Activated CD4-positive, CD25-positive, alpha-beta regulatory T cell treated with anti-CD3 and anti-CD28 coated beads, Interleukin-2, amount 50 U/mL, for 24 hours (primary cell): ENCODE data around the gene IL1RAPL2.
"Not testable (repeated sequence)": the region's sequence is repeated elsewhere in the genome, so short reads cannot be mapped to it uniquely, and the experiment has no call there.

Experiments used
- ATAC-seq, 2 donors: fragments of 150-1000 bp; cut with Tn5 transposase; one replicate each; pipeline ENCODE4 v1.10.0; 2021; ENCODE audit warnings: mild to moderate bottlenecking in 1 of 2, moderate library complexity in 1 of 2

Gene IL1RAPL2

DNA sequence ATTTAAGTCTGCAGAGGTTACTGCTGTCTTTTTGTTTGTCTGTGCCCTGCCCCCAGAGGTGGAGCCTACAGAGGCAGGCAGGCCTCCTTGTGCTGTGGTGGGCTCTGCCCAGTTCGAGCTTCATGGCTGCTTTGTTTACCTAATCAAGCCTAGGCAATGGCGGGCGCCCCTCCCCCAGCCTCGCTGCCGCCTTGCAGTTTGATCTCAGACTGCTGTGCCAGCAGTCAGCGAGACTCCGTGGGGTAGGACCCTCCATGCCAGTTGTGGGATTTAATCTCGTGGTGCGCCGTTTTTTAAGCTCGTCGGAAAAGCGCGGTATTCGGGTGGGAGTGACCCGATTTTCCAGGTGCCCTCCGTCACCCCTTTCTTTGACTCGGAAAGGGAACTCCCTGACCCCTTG lies 111.5 kb downstream of the IL1RAPL2 start:
- ATAC-seq = not testable (repeated sequence)

DNA sequence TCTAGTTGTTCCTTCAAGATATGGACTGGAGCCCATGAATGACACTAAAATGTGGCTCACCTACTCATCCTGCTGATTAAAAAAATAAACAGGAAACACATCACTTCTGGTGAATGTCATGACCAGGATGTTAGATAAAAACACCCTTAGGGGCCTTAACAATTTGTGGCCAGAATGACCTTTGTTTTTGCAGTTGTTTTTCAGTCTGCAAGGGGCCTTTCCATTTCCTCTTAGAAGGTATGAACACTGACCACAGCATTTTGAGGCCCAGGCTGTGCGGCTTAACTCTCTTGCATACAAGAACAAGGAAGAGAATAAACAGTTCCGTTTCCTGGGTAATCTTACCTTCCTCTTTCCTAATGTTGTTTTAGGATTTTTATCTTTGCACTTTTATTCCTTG lies 113.2 kb downstream of the IL1RAPL2 start:
- ATAC-seq = no peak

DNA sequence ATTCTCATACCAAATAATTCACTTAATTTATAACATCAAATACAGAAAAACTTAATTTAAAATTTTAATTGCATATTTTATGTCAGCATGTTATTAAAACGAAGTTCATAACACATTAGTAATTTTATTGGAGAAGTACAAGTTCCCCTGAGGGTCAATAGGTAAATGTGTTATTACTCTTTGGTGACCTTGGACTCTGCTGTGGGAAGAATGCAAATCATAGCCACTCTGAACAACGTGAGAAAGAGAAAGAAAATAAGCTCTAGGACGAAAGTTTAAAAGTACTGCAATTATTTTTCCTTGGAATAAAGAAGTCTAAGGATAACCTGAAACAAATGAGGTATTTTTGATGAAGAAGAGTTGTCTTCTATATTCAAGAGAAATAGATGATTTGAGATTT lies 115.2 kb downstream of the IL1RAPL2 start:
- no peak for ATAC-seq

DNA sequence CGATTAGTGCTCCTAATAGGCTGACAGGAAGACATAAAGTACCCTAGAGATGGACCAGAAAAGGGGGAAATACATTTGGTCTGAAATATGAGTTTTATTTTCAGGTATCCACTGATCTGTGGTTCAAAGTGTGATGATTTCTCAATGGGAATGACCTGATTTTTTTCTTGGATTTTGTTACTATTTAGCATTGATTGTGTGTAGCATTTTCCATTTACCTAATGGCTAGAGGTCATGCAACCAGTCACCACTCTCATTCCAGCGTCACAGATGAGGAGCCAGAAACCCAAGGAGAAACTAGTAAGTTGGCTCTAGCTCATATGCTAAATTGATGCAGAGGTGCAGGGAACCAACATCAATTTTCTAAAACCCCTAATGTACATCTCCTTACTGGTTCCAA lies 118.1 kb downstream of the IL1RAPL2 start:
- no peak for ATAC-seq

DNA sequence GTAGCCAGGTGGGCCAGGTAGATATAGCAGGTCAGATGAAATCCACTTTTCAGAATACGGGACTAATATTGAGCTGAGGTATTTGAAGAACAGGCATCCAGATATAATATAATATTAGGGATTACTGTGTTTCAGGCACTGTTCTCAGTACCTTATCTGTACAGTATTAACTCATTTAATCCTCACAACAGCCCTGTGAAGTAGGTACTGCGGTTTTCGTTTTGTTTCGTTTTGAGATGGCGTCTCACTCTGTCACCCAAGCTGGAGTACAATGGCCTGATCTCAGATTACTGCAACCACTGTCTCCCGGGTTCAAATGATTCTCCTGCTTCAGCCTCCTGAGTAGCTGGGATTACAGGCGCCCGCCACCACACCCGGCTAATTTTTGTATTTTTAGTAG lies 129.6 kb downstream of the IL1RAPL2 start:
- no peak for ATAC-seq

DNA sequence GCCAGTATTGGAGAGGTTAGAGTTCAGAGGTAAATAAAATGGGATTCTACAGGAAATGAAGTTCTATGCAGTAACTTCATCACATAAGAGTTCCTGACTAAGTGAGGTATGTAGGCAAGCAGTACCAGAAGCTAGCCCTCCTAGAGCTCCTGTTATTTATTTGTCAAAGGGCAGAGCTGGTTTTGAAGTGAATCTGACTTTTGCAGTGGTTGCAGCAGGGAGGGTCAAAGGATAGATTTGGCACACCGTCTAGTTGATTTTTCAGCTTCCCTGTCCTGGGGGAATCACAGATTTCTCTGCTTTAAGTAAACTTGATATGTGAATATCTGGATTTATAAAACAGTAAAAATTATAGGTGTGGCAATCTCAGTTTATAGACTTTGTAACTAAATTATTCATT lies 130.7 kb downstream of the IL1RAPL2 start:
- ATAC-seq = no peak

DNA sequence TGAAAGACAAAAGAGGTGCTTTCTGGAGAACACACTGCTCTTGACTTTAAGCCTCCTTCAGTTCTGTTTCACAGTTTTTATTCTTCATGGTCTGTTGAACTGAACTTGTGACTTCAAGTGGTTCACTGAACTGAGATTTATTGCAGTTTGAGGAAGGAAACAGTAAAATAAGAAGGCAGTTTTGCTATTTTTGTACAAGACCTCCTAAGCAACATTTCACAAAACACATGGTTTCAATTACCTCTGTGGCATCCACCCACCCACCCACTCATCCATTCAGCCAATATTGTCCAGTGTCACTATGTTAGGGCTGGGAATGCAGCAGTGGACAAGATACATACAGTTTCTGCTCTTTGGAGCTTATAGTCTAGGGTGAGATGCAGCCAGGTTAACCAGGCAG lies 131.3 kb downstream of the IL1RAPL2 start:
- no peak for ATAC-seq

DNA sequence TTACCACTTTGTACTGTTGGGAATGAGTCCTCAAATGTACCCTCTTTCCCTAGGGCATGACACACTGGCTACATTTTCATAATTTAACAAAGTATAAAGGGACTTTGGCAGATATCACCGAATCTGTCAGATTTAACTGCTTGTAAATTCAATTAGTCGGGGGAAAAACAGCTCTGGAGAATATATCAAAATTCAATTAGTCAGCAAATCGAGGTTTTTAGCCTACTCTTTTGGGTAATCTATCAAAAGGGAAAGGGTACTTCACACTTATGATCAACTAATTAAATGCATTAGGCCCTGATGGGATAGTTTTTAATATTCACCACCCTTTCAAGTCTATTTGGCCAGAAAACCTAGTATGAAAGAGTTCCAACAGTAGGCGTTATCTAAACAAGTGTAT lies 141.0 kb downstream of the IL1RAPL2 start:
- no peak for ATAC-seq

DNA sequence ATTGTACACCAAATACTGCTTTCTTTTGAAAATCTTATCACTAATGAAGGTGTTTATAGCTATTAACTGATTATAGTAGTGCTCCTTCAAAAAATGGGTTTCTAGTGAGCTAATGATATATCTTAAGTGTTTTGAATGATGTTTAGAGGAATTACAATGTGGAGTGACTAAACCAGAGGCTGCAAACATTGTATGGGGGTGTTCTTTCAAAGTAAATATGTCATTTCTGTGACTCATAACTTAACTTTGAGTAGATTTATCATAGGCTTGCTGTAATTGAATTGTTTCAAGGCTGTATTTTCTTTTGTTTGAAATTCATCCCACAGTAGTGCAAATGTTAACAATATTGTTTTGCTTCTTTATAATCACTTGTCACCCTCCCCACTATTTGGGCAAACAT lies 141.6 kb downstream of the IL1RAPL2 start:
- ATAC-seq = no peak

DNA sequence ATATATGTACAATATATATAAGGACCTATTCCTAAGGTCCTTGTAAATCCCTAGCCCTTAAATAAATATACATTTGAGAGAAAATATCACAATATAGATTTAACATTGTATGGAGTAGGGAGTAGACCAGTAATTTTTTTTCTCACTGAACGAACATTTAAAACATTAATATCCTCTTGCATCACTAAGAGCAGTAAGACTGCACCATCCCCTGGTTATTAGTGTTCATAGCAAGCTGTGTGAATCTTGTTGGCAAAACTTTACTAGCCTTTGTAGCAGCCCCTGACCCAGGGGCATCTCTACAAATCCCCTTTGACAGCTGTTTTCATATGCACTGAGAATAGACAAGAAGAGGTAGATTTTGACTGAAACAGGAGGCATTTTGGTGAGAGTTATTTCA lies 146.5 kb downstream of the IL1RAPL2 start:
- no peak for ATAC-seq

DNA sequence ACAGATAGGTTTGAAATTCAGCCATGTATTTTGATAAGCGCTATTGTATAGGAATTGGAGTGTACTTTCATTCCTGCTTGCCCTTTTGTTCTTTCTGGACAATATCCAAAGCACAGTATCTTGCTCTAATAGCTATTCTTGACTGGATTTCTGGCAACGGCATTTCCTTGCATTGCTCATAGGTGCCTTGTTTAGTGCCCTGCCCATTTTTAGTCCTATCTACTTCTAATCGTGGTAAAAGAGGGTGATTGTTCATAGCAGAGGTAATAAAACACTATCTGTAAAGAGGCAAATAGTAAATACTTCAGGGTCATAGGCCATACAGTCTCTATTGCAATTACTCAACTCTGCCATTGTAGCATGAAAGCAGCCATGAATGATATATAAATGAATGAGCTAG lies 155.9 kb downstream of the IL1RAPL2 start:
- ATAC-seq = no peak

DNA sequence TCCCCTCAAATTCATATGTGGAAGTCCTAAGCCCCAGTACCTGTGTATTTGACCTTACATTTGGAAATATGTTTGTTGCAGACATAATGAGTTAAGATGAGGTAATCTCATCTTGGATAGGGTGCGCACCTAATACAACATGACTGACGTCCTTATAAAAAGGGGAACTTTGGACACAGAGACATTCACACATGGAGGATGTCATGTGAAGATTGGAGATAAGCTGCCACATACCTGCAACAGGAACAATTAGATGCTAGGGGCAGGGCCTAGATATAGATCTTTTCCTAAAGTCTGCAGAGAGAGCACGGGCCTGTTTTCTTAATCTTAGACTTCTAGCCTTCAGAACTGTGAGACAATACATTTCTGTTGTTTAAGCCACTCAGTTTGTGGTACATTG lies 162.5 kb downstream of the IL1RAPL2 start:
- ATAC-seq = no peak

DNA sequence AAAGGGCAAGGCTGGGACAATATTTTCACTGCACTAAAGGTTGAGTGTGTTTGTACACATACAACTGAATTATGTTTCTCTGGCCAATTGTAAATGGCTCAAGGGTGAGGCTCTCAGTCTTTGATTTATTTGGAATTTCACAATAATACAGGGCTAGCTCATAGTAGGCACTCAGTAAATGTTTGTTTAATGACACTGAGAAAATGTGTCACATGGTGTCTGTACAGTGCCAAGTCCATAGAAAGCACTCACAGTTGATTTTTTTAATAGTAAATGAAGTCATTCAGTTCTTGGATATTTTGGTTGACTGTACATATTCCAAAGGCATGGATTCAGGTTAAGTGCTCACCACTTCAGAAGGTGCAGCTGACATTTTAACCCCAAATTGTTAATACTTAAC lies 176.4 kb downstream of the IL1RAPL2 start:
- no peak for ATAC-seq

DNA sequence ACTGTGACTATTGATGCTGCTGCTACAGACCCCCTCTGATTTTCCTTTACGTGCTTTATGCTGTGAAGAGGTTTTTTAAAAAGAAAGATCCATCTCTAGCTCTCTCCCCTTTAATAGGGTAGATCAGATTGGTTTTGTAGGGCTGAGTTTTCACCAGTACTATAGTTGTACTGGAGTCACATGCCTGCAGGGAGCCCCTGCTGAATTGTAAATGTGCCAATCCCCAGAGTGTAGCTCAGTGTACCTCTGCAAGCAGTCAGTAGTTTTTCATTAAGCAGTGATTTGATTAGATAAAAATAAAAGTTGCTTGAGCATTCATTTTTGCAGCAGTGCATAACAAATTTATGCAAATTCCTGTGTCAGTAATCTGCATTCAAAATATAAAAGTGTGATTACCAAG lies 179.2 kb downstream of the IL1RAPL2 start:
- no peak for ATAC-seq

DNA sequence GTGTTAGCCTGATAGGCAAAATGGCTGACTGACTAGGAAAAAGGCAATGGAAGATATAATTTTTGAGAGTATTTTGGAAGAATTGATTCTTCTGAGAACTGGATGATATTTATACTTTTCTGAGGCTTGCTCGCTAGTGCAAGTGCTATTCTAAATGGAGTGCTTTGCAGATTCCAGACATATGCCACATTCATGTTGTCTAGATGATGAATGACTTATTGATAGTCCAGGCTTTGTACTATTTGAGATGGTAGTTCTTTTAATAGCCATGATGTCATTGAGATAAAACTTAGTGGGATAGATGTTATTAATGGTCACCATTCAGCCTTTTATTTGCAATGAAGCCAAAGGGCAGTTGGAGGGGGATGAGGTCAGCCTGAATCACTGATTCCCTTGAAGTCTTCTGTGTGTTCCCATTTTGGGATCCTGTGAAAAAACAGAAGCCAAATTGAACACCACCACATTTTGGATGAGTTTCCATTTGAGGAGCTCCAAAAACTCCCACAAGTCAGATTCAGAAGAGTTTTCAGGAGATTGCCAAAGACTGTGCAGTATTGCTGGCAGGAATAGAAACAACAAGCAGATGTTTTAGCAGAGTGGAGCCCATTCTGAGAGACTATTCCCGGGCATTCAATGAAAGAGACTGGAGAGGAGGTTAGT lies 184.1 kb downstream of the IL1RAPL2 start:
- no peak for ATAC-seq

DNA sequence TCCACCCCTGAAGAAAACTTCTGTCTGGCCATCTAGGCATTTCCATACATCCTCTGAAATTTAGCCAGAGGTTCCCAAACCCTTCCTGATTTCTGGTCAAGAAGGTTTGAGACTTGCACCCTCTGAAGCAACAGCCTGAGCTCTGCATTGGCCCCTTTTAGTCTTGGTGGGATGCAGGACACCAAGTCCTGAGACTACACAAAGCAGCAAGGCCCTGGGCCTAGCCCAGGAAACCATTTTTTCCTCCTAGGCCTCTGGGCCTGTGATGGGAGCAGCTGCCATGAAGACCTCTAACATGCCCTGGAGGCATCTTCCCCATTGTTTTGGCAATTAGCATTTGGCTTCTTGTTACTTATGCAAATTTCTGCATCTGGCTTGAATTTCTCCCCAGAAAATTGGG lies 196.6 kb downstream of the IL1RAPL2 start:
- no peak for ATAC-seq

DNA sequence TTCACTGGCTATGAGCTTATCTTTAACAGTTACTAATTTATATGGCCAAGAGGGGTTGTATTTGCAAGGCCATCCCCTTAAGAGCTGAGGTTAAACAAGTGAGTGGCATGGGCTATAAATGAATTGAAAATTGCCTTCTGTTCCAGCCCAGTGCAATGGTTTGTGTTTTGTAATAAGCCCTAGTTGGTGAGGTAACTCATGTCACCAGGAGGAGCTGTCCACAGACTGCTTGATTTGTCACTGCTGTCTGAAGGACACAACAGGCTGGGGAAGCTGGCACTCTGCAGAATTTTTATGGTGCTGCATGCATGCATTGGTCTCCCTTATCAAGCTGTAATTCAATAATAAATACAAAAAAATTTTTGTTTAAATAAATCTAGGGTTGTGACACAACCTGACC lies 223.8 kb downstream of the IL1RAPL2 start:
- ATAC-seq = no peak

DNA sequence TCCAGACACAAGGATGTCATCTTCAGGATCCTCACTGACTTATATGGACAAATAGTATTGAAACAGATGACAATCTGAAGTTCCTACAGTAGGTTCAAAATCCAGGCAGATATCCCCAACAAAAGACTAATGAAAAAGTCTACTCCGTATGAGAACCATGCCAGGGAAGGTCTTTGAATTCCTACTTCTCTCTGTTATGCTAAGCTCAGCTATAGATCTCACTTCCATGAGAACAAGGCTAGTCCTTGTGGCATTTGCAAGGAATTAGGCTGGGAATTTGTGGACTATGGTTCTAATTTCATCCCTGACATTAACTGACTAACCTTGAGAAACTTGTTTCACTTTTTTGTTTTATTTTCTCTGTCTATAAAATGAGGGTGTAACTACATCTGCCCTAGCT lies 229.8 kb downstream of the IL1RAPL2 start:
- ATAC-seq = no peak

DNA sequence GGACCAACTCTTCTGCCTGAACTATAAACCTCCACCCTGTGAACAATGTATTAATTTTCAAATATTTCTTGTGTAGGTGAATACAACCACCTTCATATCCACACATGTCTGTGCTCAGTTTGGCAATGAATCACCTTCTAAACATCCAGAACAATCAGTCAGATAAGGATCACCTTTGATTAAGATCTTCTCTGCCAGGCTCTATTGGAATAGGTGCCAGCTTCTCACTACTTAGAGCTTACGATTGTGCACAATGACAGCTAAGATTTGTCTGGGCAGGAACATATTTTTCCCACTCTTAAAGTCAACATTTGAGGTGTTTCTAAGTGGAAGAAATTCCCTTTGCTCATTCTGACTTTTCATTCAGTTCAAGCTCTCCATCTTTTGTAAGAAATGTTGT lies 237.2 kb downstream of the IL1RAPL2 start:
- no peak for ATAC-seq

DNA sequence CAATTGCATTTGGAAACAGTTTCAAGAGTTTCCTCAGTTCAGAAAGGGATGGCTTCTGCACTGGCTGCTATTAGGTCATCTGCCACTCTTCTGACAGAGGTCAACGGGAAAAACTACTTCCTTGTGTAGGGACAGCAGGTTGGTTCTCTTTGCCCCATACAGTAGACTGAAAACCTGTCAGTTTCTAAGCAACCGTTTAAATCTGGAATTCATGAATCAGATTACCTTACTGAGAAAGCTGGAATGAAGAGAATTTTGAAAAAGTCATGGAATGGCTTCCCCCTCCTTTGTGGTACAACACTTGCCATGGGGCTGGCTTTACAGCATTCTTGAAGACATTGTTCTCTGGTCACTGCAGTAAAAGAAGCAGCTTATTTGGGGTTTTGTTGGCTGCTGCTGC lies 240.3 kb downstream of the IL1RAPL2 start:
- ATAC-seq = no peak

DNA sequence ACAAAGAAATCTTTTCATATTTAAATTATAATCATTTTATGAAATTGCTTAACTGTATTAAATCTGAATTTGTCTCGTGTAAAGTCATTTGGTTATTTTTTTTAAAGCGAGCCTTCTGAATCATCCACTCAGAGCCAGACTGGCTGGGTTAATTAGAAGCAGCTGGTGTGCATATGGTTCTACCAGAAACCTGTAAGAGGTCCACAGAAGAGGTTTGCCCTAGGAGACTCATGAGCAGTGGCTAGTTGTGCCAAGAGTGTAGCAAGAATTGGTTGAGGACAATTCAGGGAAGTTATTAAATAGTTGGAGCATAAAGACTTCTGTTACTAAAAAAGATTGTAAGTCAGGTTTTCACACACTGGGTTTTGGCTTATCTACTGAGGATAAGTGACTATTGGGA lies 267.4 kb downstream of the IL1RAPL2 start:
- ATAC-seq = no peak

DNA sequence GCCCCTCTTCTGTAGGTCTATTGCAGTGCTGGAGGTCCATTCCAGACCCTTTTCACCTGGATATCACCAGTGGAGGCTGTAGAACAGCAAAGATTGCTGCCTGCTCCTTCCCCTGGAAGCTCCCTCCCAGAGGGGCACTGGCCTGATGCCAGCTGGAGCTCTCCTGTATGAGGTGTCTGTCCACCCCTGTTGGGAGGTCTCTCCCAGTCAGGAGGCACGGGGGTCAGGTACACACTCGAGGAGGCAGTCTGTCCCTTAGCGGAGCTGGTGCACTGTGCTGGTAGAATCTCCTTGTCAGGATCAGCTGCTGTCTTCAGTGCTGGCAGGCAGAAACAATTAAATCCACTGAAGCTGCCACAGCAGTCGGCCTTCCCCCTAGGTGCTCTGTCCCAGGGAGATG lies 276.6 kb downstream of the IL1RAPL2 start:
- ATAC-seq = no peak

DNA sequence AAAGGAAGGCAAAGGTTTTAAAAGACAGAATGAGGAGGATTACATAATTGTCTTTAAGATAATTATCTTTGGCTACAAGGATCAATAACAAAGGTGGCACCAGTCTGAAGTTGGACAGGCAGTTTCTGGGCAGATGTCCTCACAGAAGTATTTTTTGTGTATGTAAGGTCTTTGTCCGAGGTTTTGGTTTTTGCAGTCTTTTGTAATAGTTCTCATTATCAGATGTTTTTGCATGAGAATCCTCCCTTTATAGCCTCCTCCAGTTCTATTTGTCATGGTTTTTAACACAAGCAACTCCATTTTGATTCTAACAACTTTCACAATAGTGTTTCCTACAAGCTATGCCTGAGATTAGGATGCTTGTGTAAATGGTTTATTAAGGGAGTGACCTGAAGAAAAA lies 286.2 kb downstream of the IL1RAPL2 start:
- ATAC-seq = no peak

DNA sequence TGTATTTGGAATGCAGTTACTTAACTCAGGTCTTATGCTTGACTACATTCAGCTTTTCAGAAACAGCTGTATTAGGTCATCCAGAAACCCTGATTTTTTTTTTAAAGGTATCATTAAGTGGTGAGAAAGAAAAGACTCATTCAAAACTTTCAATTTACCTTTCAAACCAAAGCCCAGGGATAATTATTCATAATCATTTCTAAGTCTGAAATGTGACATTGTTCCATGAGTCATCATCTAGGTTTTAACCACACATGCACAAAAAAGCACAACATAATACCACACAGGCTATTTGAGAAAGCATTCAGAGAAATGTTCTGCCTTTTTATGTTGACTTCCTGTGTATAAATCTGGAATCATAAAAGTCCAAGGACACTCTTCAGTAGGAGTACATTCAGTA lies 288.2 kb downstream of the IL1RAPL2 start:
- ATAC-seq = peak in 1 of 2 donors; percentile 45

DNA sequence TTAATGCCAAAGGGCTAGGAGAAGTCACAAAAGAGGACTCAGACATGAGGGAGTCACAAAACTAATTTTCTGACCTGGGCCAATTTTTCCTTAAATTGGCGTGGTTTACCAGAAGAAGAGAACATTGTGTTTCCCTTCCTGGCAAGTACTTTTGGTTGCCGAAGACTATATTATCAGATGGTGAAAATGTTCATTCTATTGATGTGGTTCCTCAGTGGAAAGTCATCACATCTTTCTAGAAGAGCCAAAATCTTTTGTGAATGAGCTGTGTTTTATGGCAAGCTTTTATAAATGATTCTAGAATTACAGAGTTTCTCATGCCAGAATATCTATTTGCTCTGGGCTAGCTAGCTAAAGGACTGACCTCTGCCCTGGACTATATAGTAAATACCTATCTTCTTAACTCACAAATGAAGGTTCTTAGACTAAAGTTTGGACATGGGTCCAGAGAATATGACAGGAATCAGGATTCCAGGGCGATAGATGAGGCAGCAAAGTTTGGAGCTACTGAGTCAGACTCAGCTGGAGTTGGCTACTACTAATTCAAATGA lies 288.9 kb downstream of the IL1RAPL2 start:
- no peak for ATAC-seq
